ENCODE data around the gene CCDC124. TPM values are rescaled to one million over a fixed set of nuclear protein-coding genes. Genes with fewer than 3 reads are reported as not detected.

The CCDC124 gene
- total RNA-seq, 1 donor from 2014 or later: 70.4 TPM

DNA sequence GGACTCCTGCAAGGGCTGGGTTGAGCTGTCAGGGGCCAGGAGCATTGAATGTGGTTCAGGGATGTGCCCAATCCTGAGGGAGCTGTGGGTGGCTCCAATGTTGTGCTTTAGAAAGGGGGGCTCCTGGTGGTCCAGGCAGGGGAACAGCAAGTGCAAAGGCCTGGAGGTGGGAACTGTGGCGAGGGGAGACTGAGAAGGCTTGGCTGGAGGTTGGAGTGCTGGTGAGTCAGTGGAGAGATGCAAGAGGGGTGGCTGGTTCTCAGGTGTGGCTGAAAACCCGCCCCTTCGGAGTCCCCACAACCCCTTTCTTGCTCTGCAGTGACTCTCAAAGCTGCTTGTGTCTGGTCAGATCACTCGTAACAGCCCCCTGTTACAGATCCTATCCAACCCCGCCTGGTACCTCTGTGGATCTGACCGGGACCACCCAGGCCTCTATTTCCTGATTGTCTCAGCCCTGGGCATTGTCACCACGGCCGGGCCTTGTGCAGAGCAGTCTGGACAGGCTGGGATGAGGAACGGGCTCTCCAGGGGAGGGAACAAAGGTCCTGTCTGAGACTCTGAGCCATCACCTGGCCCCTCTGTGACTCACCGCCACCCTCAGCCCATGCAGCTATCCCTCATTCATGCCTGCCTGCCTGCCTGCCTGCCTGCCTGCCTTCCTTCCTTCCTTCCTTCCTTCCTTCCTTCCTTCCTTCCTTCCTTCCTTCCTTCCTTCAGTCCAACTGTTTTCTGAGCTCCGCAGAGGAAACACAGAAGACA, 32.7 kb downstream of the CCDC124 start:
- Mint-ChIP-seq H3K4me3 (peak overlapping the region; percentile 77), H3K27me3 (ENCODE audit: low read depth) (peaks cover 57% of the 10 kb centered on the region), H3K27ac (no peak overlapping the region), H3K9me3 (no peaks in the 10 kb centered on the region), H3K4me1 (peaks cover 11% of the 10 kb centered on the region), H3K36me3 (peaks cover 3% of the 10 kb centered on the region)
- TF ChIP-seq, protein P1, sequence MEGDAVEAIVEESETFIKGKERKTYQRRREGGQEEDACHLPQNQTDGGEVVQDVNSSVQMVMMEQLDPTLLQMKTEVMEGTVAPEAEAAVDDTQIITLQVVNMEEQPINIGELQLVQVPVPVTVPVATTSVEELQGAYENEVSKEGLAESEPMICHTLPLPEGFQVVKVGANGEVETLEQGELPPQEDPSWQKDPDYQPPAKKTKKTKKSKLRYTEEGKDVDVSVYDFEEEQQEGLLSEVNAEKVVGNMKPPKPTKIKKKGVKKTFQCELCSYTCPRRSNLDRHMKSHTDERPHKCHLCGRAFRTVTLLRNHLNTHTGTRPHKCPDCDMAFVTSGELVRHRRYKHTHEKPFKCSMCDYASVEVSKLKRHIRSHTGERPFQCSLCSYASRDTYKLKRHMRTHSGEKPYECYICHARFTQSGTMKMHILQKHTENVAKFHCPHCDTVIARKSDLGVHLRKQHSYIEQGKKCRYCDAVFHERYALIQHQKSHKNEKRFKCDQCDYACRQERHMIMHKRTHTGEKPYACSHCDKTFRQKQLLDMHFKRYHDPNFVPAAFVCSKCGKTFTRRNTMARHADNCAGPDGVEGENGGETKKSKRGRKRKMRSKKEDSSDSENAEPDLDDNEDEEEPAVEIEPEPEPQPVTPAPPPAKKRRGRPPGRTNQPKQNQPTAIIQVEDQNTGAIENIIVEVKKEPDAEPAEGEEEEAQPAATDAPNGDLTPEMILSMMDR (IDR thresholded peaks at IDR 0.05; ENCODE audit: unreplicated experiment): no peak
- no peak for DNase-seq (ENCODE audit: low spot score in 2 of 2, unreplicated experiment in 2 of 2)

DNA sequence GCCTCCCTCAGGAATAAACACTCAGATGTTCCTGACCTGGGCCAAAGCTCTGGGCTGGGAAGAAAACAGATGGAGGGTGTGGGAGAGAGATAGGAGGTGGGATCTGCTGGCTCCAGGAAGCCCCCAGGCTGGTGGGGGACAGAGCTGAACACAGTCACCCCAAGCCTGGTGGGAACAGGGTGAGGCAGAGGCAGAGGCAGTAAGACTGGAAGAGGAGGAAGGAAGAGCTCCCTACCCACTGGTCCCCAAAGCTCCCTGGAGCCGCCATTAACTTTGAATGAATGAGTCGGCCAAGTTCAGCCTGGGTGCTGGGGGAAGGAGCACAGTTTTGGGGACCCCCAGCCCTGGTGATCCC, 33.3 kb downstream of the CCDC124 start:
- H3K27ac Mint-ChIP-seq: no peak overlapping the region
- H3K9me3 Mint-ChIP-seq: no peaks in the 10 kb centered on the region
- H3K27me3 Mint-ChIP-seq (ENCODE audit: low read depth): peaks cover 55% of the 10 kb centered on the region
- TF ChIP-seq, protein P1 (IDR thresholded peaks at IDR 0.05; ENCODE audit: unreplicated experiment): no peak
- H3K36me3 Mint-ChIP-seq: peaks cover 3% of the 10 kb centered on the region
- H3K4me3 Mint-ChIP-seq: peak overlapping the region; percentile 77
- H3K4me1 Mint-ChIP-seq: peaks cover 11% of the 10 kb centered on the region
- no peak for DNase-seq (ENCODE audit: low spot score in 2 of 2, unreplicated experiment in 2 of 2)

DNA sequence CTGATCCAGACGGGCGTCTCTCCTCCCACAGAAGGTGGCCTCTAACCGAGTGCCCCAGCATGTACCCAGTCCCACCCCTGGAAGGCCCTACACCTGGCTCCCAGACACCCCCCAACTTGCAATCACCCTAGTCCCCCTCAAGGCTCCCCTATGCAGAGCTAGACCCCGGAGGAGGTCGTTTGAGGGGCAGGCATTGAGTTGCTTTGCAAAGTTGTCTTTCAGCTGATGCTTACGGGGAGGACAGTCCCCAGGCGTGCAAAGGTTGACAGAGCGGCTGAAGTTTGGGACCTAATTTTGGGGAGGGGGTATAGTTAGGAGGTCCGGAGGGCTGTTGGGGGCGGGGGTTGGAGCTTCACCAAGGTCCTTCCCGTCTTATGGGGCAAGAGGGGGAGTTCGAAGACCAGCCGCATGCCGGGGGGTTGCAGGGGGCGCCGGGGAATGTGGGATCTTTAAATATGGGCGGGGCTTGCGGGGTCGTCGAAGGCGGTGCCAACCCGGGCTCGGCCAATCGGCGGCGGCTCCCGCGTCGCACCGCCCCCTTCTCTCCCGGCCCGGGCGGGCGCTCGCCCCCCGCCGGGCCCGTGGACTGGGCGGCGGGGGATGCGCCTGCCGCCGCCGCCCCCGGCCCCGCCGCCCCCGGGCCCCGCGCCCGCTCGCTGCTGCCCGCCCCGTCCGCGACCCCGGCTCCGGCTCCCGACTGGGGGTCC, 33.9 kb downstream of the CCDC124 start, which contains the start of gene KCNN1:
Gene KCNN1, plus strand, starts transcription at position 558 of the 707 bp plus-strand sequence. CDS start 6,782 bp downstream, outside the sequence.
- peak in 1 of 2 experiments; percentile 57 for DNase-seq (ENCODE audit: low spot score in 2 of 2, unreplicated experiment in 2 of 2)
- peaks cover 11% of the 10 kb centered on the region for H3K4me1 Mint-ChIP-seq
- peaks cover 52% of the 10 kb centered on the region for H3K27me3 Mint-ChIP-seq (ENCODE audit: low read depth)
- H3K4me3 Mint-ChIP-seq: peak within 1 kb of the TSS; percentile 78
- no peaks in the 10 kb centered on the region for H3K9me3 Mint-ChIP-seq
- H3K36me3 Mint-ChIP-seq: peaks cover 3% of the 10 kb centered on the region
- TF ChIP-seq, protein P1 (IDR thresholded peaks at IDR 0.05; ENCODE audit: unreplicated experiment): no peak
- no peak within 1 kb of the TSS for H3K27ac Mint-ChIP-seq

DNA sequence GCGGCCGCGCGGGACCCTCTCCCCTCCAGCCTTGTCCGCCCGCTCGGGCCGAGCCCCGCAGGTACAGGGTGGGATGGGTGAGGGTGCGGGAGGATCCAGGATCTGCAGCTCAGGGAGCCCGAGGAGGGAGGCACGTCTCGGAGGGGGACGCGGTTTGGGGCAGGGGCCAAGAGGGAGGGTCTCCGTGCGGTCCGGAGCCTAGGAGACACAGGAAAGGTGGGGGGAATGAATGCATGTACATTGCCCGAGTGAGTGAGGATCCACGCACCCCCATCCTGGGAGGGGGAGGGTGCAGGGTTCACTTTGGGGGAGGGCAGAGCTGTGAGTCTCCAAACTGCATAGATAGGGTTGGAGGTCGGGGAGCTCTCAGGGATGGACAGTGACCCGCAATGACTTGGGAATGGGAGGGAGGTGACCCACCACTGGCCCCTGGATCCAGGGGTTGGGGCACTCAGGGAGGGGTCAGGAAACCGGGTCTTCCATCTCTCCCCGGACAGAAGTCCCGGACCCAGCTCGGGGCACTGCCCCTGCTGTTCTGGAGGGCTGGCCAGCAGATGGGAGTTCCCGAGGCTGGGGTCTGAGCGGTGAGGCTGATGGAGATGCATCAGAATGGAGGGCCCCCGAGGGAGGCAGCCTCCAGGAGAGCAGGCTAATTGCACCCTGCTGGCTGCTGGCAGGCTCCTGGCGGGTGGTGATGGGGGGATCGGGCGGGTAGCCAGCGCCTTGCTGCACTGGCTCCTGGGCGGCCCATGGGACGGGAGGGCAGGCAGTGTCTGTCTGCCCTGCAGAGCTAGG, 34.6 kb downstream of the CCDC124 start:
- peaks cover 45% of the 10 kb centered on the region for H3K27me3 Mint-ChIP-seq (ENCODE audit: low read depth)
- peak overlapping the region; percentile 78 for H3K4me3 Mint-ChIP-seq
- no peaks in the 10 kb centered on the region for H3K9me3 Mint-ChIP-seq
- no peak for DNase-seq (ENCODE audit: low spot score in 2 of 2, unreplicated experiment in 2 of 2)
- H3K27ac Mint-ChIP-seq: no peak overlapping the region
- TF ChIP-seq, protein P1 (IDR thresholded peaks at IDR 0.05; ENCODE audit: unreplicated experiment): no peak
- H3K4me1 Mint-ChIP-seq: peaks cover 11% of the 10 kb centered on the region
- peaks cover 3% of the 10 kb centered on the region for H3K36me3 Mint-ChIP-seq

DNA sequence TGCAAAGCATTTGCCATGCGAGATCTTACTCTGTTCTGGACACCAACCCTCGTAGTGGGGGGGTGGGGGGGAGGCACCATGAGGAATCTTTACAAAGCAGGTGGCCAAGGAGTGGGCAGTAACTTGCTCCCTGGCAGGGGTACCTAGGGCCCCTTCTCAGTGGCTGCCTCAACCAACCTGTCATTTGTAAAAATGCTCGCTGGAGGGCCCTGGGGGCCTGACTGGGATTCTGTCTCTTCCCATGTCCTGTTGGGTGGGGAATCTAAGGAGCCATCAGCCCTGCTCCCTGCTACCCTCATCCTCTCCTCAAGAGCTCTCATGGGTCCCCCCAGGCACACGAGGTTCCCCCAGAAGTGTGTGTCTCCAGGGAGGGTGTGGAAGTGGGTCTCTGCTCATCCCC, 35.5 kb downstream of the CCDC124 start:
- DNase-seq (ENCODE audit: low spot score in 2 of 2, unreplicated experiment in 2 of 2): no peak
- Mint-ChIP-seq H3K9me3 (no peaks in the 10 kb centered on the region), H3K36me3 (peaks cover 3% of the 10 kb centered on the region), H3K4me3 (no peak overlapping the region), H3K27me3 (ENCODE audit: low read depth) (peaks cover 43% of the 10 kb centered on the region), H3K4me1 (peaks cover 11% of the 10 kb centered on the region), H3K27ac (no peak overlapping the region)
- TF ChIP-seq, protein P1 (IDR thresholded peaks at IDR 0.05; ENCODE audit: unreplicated experiment): no peak

Data from mesothelial cell of epicardium (in vitro differentiated cells).